IPS DF 4.7 (cell line): ENCODE data around the gene RAB38.

Experiments
- DNase-seq: peaks from one replicate; pipeline ENCODE4 v3.0.0-alpha.2; 2013; ENCODE audit warnings: low spot score; ENCODE audit errors: extremely low read depth

RAB38 gene

GRCh38 chr11:88170673-88171072 lies 4.6 kb downstream of the RAB38 start:
- no peak for DNase-seq

DNA sequence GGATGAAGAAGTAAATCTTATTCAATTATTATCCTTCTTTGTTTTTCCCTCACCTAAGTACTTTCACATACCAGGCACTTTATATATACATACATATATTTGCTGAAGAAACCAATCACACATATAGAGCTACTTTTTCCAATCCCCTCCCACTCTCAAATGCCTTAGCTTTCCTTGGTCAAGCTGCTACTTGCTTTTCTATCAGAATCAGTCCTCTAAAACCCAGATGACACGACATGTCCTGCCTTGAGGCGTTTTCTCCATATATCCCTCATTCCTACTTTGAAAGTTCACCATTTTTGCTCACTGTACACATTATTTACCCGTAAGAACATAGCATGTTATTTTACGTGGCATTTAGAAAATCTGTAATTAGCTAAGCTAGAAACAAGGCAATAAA lies 5.4 kb downstream of the RAB38 start:
- DNase-seq, result no peak

DNA sequence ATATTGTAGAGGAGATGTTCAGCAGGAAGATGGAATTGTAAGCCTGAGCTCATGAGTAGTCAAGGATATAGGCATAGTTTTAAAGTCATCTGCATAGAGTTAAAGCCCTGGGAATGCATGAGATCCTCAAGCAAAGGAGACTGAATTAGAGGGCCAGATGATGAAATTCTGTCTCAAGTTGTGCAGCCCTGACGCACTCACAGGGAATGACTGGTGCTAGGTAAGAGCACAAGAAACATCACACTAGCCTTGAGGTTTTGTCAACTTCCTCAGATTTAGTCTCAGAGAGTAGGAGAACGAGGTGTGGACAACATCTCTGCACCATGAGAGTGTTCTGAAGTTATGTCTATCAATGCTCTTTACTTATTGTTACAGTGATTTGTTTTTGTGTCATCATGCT lies 5.8 kb downstream of the RAB38 start:
- no peak for DNase-seq

DNA sequence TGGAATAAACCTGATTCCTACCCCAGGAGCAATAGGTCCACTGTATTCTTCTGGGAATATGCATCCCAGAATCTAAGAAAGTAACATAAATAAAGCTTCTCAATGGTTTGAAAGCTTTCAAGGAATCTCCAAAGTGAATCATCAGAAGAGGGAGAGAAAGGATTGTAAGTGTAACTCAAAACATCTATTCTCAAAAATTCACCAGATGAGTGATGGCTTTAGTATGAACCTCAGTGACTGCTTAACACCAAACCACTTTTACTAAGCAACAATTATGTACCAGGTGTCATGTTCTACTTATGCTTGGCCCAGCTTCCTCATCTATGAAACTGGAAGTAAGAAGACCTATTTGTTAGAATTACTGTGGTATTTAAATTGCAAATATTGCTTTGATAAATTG lies 7.4 kb downstream of the RAB38 start:
- no peak for DNase-seq

- no peak for DNase-seq
Observed at GRCh38 chr11:88164806-88165585, 10.2 kb downstream of the RAB38 start.

DNA sequence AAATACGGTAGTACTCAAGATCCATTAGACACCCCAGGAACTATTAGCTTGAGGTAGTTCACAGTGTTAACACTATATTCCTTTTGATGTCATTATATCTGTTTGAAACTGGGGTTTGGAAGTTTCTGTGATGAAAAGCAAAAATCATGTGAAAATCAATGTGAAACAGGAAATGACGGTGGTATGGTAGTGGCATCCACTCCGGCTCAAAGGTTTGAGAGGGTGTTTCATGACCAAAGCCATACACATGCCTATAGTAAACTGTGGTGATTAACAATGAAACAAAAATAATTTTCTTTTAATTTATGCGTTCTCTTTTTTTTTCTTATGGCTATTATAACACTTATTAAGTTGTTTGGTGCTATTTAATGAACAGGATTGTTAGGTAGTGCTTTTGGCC lies 10.9 kb downstream of the RAB38 start:
- DNase-seq, result no peak

GRCh38 chr11:88158081-88158480 lies 17.2 kb downstream of the RAB38 start:
- no peak for DNase-seq

GRCh38 chr11:88157370-88157769 lies 17.9 kb downstream of the RAB38 start:
- no peak for DNase-seq

- DNase-seq, result no peak
Observed at GRCh38 chr11:88152381-88152780, 22.9 kb downstream of the RAB38 start.

- DNase-seq, result no peak
Observed at GRCh38 chr11:88151709-88152265, 23.5 kb downstream of the RAB38 start.

- no peak for DNase-seq
Observed at GRCh38 chr11:88146106-88146505, 29.1 kb downstream of the RAB38 start.

- no peak for DNase-seq
Observed at GRCh38 chr11:88139865-88140264, 35.4 kb downstream of the RAB38 start.

GRCh38 chr11:88131764-88132470 lies 43.3 kb downstream of the RAB38 start:
- DNase-seq, result no peak

GRCh38 chr11:88122956-88123355 lies 52.3 kb downstream of the RAB38 start:
- DNase-seq, result no peak

- no peak for DNase-seq
Observed at GRCh38 chr11:88119561-88119960, 55.7 kb downstream of the RAB38 start.

GRCh38 chr11:88117281-88117858 lies 57.9 kb downstream of the RAB38 start:
- DNase-seq, result no peak

DNA sequence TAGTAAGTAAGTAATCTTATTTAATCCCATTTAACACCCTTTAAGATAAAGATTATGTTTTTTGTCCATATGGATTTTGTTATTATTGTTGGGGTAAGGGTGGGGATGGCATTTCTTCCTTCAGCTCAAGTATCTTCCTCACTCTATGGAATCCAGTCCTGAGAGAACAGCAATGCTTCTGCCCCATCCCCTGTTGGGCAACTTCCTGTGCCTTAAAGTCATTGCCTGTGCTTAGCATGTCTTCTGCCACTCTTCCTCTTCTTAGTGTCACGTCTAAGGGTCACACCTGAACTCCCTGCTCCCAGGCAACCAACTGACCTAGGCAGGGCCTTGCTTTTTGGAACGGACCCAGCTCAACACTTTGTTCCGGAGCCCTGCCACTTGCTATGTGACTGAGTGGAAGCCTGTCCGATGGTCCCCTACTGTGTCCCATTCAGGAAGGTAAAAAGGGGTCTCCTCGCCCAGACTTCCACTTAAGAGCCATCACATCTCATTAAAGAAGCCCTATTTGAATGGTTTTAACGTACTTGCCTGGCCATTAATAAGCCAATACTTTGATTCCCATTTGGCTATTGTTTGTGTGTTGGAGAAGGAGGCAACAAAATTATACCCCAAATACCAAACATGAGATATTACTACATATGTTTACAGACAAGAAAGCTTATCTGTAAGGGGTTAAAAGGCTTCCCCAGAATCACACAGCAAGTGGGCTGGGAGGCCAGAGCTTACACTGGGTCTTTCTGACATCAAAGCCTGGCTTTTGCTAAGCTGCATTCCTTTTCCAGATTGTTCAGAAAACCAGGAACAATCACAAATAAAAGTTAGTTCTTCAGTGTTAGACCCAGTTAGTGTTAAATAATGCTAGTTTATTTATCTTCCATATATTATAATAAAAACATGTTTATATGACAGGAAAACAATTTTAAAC lies 59.2 kb downstream of the RAB38 start:
- DNase-seq, result no peak

GRCh38 chr11:88114486-88115045 lies 60.7 kb downstream of the RAB38 start:
- no peak for DNase-seq

DNA sequence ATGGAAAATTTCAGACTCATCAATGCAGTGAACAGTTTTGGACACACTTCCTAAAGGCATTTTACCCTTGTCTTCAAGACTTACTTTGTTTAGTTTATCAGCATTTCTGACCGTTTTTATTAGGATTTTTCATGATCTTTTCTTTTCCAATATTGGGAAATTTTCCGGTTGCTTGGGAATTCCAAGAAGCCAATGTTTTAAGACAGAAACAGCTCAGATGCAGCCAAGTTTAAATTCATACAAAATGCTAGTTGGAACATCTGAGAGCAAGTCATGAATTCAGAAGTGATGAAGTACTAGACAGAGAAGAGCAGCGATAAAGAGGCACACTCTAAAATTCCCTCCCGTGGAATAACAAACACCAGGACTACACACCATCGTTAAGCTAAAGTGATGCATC lies 68.6 kb downstream of the RAB38 start:
- DNase-seq, result no peak

GRCh38 chr11:88105951-88106350 lies 69.3 kb downstream of the RAB38 start:
- no peak for DNase-seq

DNA sequence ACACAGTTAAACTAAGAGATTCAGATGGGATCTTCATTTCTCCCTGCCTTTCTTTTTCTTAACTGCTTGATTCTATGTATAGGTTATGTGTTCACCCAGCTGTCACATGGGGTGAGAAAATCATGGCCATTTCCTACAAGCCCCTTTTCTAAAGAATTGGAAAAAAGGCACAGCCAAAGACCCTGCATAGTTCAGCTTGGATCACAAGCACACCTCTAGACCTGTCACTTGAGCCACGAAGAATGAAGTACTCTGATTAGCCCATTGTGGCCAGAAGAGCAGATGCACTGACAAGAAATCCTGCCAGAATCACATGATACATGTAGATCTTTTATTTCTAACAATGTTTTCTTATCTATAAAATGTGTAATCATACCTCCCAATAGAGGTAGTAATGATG lies 69.7 kb downstream of the RAB38 start:
- DNase-seq, result no peak
